NT2/D1 (cell line): ENCODE results near the gene TTLL11.

Source experiments
- YY1 ChIP-seq: IDR thresholded peaks from 2 replicates; pipeline ENCODE4 v1.6.1; 2011; ENCODE audit not compliant: insufficient read length, insufficient read depth
- ZNF274 ChIP-seq: IDR thresholded peaks from 2 replicates; pipeline ENCODE4 v1.6.1; 2011; ENCODE audit warnings: mild to moderate bottlenecking, low read depth, low read length

- no peak for TF ChIP-seq YY1
- no peak for TF ChIP-seq ZNF274
Observed at GRCh38 chr9:122122903-122123632, 30.0 kb upstream of the TTLL11 start.
